GM21717 (cell line): ENCODE measurements around the gene MED25.
"Not testable (repeated sequence)": the region's sequence is repeated elsewhere in the genome, so short reads cannot be mapped to it uniquely, and the experiment has no call there.

ENCODE experiments used
- ATAC-seq: cut with Tn5 transposase; IDR thresholded peaks from one replicate; pipeline ENCODE4 v1.9.1; 2021; ENCODE audit warnings: mild to moderate bottlenecking, moderate library complexity; ENCODE audit not compliant: unreplicated experiment

MED25 gene

DNA sequence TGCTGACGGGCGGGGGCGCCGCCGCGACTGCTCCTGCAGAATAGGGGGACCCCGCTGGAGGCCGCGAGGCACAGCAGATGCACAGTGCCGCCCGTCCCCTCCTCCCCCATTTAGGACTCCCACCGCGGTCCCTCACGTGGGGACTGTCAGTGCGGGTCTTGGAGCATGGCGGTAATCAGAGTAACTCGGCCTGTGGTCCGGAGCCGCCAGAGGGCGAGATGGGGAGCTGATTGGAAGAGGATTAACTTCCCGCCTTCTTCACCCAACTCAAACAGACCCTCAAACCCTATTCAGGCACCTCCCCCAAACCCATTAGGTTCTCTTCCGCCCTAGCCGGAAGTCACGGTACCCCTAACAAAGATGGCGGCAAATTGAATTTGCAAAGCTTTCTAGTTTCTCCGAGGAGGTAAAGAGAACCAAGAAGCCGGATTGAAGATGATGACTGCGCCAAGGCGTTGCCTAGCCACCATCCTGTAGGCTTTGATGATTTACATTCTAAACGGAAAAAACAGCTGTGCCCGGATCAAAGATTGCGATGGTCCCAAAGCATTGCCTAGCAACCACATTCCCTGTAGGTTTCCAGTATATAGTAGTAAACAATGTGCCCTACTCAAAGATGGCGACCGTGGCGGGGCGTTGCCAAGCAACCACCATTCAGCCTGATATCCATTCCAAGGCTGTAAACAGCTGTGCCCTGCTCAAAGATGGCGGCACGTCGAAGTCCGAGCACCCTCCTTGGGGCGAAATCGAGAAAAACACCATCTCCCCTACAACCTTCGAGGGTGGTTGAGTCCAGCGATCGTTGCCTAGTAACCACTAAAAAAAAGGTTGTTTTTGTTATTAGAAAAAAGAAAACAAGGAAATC is 4.9 kb upstream of the MED25 start, which contains the start of gene FUZ:
TSS of gene FUZ (minus strand) at position 296 of the 865 bp plus-strand sequence. CDS start at position 110, 186 bp downstream.
- peak; percentile 40 for ATAC-seq

DNA sequence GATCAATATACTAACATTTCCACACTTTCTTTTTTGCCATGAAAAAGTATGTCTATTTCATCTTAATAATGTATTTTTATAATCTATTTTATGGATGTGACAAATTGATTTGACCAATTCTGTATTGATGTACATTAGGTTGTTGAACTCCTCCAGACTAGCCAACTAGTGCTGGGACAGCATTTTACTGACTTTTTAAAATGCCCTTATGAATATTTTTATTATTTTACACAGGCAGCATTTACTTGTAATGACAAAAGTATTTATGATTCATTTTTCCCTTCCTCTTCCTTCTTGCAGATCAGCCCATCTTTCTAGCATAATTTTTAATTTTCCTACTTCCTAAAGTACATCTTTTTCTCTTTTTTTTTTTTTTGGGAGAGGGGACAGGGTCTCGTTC is 4.1 kb upstream of the MED25 start:
- ATAC-seq = no peak

DNA sequence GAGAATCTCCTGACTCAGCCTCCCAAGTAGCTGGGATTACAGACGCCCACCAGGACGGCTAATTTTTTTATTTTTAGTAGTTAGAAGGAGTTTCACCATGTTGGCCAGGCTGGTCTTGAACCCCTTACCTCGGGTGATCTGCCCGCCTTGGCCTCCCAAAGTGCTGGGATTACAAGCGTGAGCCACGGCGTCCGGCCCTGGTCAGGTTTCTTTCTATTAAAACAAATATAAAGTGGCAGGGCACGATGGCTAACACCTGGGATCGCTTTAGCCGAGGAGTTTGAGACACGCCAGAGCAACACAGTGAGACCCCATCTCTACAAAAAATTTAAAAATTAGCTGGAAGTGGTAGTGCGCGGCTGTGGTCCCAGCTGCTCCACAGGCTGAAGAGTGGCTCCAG is 1.5 kb upstream of the MED25 start:
- ATAC-seq = no peak

DNA sequence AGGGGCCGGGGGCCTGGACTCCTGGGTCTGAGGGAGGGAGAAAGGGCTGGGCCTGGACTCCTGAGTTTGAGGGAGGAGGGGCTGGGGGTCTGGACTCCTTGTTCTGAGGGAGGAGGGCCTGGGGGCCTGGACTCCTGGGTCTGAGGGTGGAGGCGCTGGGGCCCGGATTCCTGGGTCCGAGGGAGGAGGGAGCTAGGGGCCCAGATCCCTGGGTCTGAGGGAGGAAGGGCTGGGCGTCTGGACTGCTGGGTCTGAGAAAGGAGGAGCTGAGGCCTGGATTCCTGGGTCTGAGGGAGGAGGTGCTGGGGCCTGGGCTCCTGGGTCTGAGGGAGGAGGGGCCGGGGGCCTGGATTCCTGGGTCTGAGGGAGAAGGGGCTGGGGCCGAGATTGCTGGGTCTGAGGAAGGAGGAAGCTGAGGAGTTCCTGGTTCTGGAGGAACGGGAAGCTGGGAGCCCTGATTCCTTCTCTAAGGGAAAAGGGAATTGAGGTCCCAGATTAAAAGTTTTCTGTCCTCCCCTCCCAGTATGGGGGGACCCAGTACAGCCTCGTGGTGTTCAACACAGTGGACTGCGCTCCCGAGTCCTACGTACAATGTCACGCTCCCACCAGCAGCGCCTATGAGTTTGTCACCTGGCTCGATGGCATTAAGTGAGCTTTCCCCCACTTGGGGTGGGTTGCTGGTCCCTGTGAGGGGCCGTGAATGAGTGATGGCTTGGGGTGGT is 721 bp downstream of the MED25 start:
- ATAC-seq = no peak

DNA sequence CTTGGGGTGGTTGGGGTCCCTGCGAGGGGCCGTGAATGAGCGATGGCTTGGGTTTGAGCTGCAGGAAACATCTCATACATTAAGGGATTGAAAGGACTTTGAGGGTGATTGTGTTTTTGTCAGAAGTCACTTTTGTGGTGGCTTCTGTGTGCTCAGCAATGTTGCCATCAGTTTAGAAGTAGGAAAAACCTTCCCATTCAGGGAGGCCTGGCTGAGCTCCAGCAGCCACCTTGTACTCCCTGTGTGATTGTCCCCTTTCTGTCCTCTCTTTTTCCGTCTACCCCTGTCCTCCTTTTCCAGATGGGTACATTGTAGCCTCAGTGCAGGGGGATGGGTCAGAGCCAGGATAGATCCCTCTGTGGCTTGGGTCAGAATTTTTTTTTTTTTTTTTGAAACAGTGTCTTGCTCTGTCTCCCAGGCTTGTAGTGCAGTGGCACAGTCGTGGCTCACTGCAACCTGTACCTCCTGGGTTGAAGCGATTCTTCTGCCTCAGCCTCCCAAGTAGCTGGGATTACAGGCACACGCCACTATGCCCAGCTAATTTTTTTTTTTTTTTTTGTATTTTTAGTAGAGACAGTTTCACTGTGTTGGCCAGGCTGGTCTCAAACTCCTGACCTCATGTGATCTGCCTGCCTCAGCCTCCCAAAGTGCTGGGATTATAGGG is 1.5 kb downstream of the MED25 start:
- not testable (repeated sequence) for ATAC-seq

DNA sequence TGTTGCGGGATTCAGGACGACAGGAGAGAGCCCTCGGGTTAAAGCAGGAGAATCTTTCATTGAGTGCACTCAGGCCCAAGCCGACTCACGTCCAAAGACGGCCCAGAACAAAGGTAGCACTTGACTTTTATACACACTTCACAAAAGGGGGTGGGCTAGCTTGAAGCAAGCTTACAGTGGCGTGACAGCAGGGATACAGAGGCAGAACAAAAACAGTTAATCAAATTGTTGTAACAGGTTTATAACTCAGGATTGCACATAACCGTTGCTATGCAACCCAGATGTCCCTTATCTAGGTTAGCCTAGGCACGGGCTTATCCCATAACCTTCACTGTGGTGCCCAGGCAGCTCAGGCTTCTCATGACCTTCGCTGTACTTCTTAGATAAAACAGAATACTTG is 2.0 kb downstream of the MED25 start:
- ATAC-seq = no peak

DNA sequence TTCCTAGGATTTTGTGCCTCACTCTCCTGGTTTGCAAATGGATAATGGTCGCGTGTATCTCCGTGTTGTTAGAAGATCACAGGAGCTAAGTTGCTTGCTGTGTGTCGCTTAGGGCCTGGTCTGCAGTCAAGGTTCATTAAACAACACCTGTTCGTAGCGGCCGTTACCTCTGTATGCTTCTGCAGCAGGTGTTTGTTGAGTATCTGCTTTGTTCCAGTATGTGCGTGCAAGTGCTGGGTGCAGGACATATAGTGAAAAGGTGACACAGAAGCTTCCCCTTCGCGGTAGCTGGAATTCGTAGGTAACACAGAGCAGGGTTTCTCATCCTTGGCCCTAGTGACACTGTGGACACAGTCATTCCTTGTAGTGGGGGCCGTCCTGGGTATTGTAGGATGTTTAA is 5.4 kb downstream of the MED25 start:
- ATAC-seq = no peak

DNA sequence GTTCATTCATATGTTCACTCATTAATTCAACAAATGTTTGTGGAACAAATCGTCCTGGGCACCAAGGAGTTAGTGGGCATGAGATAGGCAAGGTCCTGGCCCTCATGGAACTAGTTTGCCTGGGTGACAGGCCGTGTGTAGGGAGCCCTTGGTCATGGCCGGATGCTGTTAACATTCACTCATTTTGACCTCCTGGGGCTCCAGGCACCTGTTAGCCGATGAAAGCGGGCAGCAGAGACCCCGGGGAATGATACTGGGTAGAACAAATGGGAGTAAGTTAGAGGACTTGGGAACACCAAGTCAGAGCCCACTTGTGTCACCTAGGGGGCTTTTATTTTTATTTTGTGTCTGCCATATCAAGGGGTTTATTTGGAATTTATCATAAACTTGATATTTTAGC is 6.6 kb downstream of the MED25 start:
- no peak for ATAC-seq

DNA sequence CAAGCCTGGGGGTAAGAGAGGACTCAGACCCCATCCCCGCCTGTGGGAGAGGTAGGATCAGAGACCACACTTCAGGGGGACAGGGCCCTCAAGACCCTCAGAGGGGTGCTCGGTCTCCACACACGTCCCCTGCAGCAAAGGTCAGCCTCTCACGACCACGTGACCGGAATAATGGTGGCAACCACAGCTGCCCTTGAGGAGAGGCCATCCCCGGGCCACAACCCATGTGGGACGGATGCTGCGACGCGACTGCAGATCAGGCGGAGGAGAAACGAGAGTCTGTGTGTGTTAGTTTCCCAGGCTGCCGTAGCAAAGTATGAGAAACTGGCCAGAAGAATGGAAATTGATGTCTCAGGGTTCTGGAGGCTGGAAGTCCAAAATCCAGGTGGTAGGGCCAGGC is 8.9 kb downstream of the MED25 start:
- ATAC-seq = no peak

DNA sequence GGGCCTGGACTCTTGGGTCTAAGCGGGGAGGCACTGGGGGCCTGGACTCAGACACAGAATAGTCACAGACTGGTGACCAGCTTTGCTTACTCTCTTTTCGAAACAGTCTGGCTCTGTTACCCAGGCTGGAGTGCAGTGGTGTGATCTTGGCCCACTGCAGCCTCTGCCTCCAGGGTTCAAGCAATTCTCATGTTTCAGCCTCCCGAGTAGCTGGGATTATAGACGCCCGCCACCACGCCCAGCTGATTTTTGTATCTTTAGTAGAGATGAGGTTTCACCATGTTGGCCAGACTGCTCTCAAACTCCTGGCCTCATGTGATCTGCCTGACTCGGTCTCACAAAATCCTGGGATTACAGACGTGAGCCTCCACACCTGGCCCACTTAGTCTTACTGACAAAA is 11.1 kb downstream of the MED25 start:
- no peak for ATAC-seq

DNA sequence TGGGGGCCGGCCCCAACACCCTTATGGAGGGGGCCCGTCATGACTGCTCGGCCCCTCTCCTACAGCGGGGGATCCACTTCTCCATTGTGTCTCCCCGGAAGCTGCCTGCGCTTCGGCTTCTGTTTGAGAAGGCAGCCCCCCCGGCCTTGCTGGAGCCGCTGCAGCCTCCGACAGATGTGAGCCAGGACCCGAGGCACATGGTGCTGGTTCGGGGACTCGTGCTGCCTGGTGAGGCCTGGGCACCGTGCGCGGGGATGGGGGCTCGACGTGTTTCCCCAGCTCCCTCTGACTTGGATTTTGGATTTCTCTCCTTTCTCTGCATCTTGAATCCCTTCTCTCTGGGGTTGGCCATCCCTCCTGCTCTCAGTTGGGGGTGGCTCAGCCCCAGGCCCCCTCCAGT is 11.6 kb downstream of the MED25 start:
- no peak for ATAC-seq

DNA sequence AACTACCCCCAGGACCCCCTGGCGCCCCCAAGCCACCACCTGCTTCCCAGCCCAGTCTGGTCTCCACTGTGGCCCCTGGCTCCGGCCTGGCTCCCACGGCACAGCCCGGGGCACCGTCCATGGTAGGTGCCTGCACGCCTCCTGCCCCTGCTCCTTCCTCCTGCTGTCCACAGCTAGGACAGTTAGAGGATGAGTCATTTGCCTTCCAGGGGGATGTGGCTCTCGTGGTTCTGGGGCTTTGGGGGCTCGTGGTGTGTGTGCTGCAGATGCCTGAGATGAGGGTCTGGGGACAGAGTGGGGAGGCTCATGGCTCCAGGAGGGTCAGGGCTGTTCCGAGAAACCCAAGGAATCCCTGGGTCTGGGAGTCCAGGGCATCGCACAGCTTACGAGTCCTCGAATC is 12.7 kb downstream of the MED25 start:
- no peak for ATAC-seq

DNA sequence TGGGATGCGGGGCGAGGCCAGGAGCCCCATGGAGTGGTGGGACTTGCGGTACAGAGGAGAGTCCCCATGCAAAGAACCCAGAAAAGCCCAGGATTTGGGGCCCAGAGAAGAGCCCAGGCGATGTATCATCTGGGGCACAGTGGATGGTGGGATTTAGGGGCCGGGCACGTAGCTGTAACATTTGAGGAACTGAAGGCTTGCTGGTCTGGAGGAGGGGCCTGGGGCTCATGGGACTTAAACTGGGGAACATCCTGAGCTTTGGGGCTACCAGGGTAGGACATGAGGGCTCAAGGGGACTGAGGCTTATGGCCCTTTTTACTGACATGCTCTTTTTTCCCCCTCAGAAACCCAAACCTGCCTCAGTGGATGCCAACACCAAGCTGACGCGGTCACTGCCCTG is 13.5 kb downstream of the MED25 start:
- ATAC-seq = no peak

DNA sequence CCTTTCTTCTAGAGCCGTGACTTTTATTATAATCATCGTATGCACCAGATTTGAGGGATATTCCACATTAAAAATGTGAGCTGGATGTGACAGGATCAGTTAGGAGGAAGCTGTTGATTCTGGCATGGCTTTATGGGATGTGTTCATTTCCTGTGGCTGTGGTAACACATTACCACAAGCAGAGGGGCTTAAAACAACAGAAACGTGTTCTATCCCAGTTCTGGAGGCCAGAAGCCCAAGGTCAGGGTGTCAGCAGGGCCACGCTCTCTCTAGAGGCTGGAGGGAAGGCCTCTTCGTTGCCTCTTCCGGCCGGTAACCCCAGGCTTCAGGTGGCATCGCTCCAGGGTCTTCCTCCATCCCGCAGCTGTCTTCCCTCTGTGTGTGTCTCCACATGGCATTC is 14.5 kb downstream of the MED25 start:
- no peak for ATAC-seq

DNA sequence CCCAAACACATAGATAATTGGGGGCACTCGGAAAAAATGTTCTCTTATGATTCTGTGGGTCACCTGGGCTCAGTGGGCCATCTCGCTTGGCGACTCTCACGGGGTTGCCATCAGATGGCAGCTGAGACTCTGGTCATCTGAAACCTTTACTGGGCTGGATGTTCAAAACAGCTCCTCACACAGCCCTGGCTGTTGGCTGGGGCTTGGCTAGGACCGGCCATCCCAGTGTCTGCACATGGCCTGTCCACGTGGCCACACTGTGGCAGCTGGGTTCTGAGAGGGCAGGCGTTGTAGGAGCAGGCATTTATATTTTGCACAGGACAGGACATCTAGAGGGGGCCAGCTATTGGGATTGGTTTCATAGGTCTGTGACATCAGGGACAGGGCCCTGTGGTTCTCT is 15.5 kb downstream of the MED25 start:
- ATAC-seq = no peak

DNA sequence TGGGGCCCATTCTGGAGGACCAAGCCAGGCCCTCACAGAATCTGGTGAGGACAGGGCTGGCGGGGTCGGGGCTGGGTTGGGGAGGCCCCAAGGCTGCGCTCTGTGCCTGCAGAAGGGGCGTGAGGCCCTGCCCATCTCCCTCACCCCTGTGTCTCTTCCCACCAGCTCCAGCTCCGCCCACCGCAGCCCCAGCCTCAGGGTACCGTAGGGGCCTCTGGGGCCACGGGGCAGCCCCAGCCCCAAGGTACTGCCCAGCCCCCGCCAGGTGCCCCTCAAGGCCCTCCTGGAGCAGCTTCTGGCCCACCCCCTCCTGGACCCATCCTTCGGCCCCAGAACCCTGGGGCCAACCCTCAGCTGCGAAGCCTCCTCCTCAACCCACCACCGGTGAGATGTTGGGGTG is 17.5 kb downstream of the MED25 start:
- ATAC-seq = no peak

DNA sequence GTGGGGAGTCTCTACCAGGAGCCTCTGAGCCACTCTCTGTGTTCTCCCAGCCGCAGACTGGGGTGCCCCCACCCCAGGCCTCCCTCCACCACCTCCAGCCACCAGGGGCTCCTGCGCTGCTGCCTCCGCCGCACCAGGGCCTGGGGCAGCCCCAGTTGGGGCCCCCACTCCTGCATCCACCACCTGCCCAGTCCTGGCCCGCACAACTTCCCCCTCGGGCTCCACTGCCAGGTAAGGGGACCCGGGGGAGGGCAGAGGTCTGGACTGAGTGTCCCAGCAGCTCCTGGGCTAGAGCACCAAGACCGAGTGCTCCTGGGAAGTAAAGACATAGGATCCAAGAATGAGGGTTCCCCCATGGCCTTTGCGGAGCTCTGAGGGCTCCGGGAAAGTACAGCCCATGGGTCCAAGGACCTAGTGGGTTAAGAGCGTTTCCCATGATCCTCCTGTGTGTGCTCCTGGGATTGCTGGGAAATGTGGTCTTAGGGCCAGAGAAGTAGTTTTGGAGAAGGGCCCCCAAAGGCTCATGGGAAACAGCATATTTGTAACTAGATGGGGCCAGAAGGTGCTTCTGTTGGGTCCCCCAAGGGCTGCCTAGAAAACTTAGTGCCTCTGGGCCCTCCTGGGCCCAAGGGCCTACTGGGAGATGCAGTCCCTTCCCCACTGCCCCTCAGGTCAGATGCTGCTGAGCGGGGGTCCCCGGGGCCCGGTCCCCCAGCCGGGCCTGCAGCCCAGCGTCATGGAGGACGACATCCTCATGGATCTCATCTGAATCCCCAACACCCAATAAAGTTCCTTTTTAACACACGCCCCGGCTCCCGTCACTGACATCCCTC is 18.3 kb downstream of the MED25 start:
- no peak for ATAC-seq

DNA sequence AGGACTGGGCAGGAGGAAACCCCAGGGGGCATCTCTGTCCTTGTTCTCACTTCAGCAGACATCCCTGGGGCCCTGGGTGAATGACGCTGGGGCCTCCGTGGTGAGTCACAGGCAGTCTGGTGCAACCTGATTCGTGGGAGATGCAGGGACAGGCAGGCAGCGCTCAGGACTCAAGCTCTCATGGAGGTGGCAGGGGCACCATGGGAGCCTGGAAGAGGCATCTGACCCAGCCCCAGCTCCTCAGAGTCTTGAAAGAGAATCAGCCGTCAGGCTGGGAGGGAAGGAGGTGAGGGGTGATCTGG is 18.9 kb downstream of the MED25 start:
- no peak for ATAC-seq

DNA sequence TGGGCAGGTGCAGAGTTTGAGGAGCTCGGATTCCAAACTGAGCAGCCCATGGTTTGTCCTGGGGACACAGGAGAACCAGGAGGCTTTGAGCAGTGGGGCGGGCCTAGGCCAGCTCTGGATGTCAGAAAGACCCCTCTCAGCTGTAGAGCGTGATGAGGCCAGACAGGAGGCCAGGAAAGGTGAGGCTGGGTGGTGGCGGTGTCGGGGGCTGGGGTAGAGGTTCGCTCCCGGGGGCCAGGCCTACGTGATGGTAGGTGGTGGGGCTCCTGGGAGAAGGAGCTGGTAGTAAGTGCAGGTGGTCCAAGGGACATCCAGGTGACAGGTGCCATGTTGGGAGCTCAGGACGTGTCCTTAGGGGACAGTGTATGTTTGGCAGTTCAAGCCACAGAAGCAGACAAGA is 19.3 kb downstream of the MED25 start:
- ATAC-seq = no peak

DNA sequence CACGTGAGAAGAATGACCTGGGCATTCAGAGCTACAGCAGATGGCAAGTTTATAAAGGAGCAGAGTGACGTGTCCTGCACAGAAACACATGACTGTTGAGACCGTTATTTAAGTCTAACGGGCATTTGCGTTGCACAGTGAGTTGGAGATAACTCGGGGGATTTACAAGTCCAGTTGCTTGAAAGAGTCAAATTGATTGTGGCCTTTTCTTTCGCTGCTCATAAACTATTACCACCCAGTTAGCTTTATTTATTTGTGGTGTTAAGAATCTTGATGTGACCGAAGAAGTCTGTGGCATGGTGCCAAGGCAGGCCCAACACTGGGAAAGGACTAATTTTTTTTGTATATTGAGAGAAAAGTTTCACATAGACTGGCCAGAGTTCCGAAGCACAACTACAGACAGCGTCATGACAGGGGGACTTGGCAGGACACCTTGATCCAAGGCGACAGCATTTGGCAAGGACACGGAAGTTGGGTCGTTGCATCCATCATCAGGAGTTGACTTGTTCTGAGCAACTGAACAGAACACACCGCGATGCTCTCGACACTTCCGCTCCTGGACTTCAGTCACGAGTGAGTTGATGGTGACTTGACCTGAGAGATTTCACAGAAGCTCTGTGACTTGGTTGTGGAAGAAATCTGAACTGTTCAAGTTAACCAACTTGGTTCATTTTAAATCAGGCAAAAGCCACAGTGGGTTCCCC is 20.9 kb downstream of the MED25 start:
- ATAC-seq = no peak

DNA sequence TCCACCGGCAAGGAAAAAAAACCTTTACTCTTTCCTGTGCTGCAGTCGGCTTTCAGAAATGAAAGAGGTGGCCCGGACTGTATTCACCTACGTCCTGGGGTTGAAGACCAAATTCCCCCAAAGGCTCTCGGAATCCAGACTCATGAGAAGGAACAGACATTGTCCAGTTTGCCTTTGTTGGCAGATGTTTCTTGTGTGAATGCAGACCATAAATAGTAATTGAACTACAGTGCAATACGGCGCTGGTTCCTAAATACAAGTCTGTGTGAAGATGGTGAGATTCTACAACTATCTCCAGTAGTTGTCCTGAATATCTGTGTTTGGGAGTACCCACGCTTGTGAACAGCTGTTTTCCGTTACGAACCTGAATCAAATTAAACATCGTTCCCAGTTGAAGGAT is 21.6 kb downstream of the MED25 start:
- no peak for ATAC-seq
